H9 (cell line): ENCODE measurements around the gene FARS2. TPM values are rescaled to one million over a fixed set of nuclear protein-coding genes. Genes with fewer than 3 reads are reported as not detected.

Experiments used
- DNase-seq: peaks from one replicate; pipeline ENCODE4 v3.0.0-alpha.2; 2017
- H2AFZ ChIP-seq: one replicate; pipeline ENCODE4 v1.6.1; 2013; ENCODE audit warnings: mild to moderate bottlenecking, low read length, control low read depth, moderate library complexity
- H2AK5ac ChIP-seq: 2 replicates; pipeline ENCODE4 v1.6.1; 2013; ENCODE audit warnings: low read length, control low read depth, mixed read lengths; ENCODE audit not compliant: insufficient read length
- H2BK120ac ChIP-seq: one replicate; pipeline ENCODE4 v1.6.1; 2013; ENCODE audit warnings: low read depth, mild to moderate bottlenecking, low read length, control low read depth, inconsistent platforms; ENCODE audit not compliant: poor library complexity, severe bottlenecking
- H2BK12ac ChIP-seq: 2 replicates; pipeline ENCODE4 v1.6.1; 2013; ENCODE audit warnings: low read length, control low read depth, mixed read lengths, low read depth; ENCODE audit not compliant: insufficient read length
- H2BK15ac ChIP-seq: 2 replicates; pipeline ENCODE4 v1.6.1; 2013; ENCODE audit warnings: low read depth, low read length, control low read depth
- H2BK20ac ChIP-seq: one replicate; pipeline ENCODE4 v1.6.1; 2013; ENCODE audit warnings: low read depth, mild to moderate bottlenecking, low read length, control low read depth, inconsistent platforms; ENCODE audit not compliant: poor library complexity, severe bottlenecking
- H2BK5ac ChIP-seq: 2 replicates; pipeline ENCODE4 v1.6.1; 2013; ENCODE audit warnings: low read length, control low read depth, mixed read lengths; ENCODE audit not compliant: insufficient read length
- H3K14ac ChIP-seq: 2 replicates; pipeline ENCODE4 v1.6.1; 2013; ENCODE audit warnings: low read length, control low read depth; ENCODE audit not compliant: insufficient read depth
- H3K18ac ChIP-seq: 2 replicates; pipeline ENCODE4 v1.6.1; 2013; ENCODE audit warnings: low read depth, mild to moderate bottlenecking, mixed read lengths, low read length, control low read depth; ENCODE audit not compliant: insufficient read length
- H3K23ac ChIP-seq: 2 replicates; pipeline ENCODE4 v1.6.1; 2013; ENCODE audit warnings: low read length, control low read depth, mixed read lengths, low read depth; ENCODE audit not compliant: insufficient read length
- H3K23me2 ChIP-seq: 2 replicates; pipeline ENCODE4 v1.6.1; 2013; ENCODE audit warnings: low read depth, mild to moderate bottlenecking, mixed read lengths, low read length, control low read depth; ENCODE audit not compliant: insufficient read length, poor library complexity, severe bottlenecking
- H3K27ac ChIP-seq: 2 replicates; pipeline ENCODE4 v1.5.1; 2013; ENCODE audit warnings: low read length, control low read depth, mixed read lengths, low read depth; ENCODE audit not compliant: insufficient read length
- H3K27me3 ChIP-seq: 2 replicates; pipeline ENCODE4 v1.6.1; 2013; ENCODE audit warnings: low read length, control low read depth, inconsistent platforms; ENCODE audit not compliant: insufficient read depth
- H3K4ac ChIP-seq: 2 replicates; pipeline ENCODE4 v1.6.1; 2013; ENCODE audit warnings: low read depth, mild to moderate bottlenecking, control low read depth, inconsistent platforms, low read length, moderate library complexity
- H3K4me1 ChIP-seq: 2 replicates; pipeline ENCODE4 v1.6.1; 2013; ENCODE audit warnings: low read length, control low read depth, inconsistent platforms; ENCODE audit not compliant: insufficient read depth
- H3K4me2 ChIP-seq: 2 replicates; pipeline ENCODE4 v1.6.1; 2013; ENCODE audit warnings: low read length, control low read depth, mixed read lengths; ENCODE audit not compliant: insufficient read length, insufficient read depth
- H3K56ac ChIP-seq: 2 replicates; pipeline ENCODE4 v1.6.1; 2013; ENCODE audit warnings: low read depth, mild to moderate bottlenecking, mixed read lengths, low read length, control low read depth; ENCODE audit not compliant: insufficient read length
- H3K79me1 ChIP-seq: 2 replicates; pipeline ENCODE4 v1.6.1; 2013; ENCODE audit warnings: low read depth, mild to moderate bottlenecking, moderate library complexity, low read length, control low read depth, inconsistent platforms; ENCODE audit not compliant: insufficient read depth, poor library complexity, severe bottlenecking
- H3K79me2 ChIP-seq: 2 replicates; pipeline ENCODE4 v1.6.1; 2013; ENCODE audit warnings: low read length, control low read depth, inconsistent platforms; ENCODE audit not compliant: insufficient read depth
- H3K9ac ChIP-seq: 2 replicates; pipeline ENCODE4 v1.6.1; 2013; ENCODE audit warnings: low read length, control low read depth, mixed read lengths; ENCODE audit not compliant: insufficient read length; ENCODE audit errors: extremely low read depth
- H3K9me3 ChIP-seq: one replicate; pipeline ENCODE4 v1.6.1; 2013; ENCODE audit warnings: low read depth, low read length, inconsistent platforms; ENCODE audit not compliant: control insufficient read depth
- H3T11ph ChIP-seq: one replicate; pipeline ENCODE4 v1.6.1; 2013; ENCODE audit warnings: mild to moderate bottlenecking, low read length, control low read depth, inconsistent platforms
- H4K20me1 ChIP-seq: one replicate; pipeline ENCODE4 v1.6.1; 2013; ENCODE audit not compliant: control insufficient read depth, insufficient read length, insufficient read depth
- H4K5ac ChIP-seq: 2 replicates; pipeline ENCODE4 v1.6.1; 2013; ENCODE audit warnings: low read depth, mild to moderate bottlenecking, mixed read lengths, low read length, control low read depth; ENCODE audit not compliant: insufficient read length
- H4K8ac ChIP-seq: replicated peaks from 2 replicates; pipeline ENCODE4 v1.6.1; 2013; ENCODE audit warnings: low read length, control low read depth, mixed read lengths, low read depth; ENCODE audit not compliant: insufficient read length
- H4K91ac ChIP-seq: 2 replicates; pipeline ENCODE4 v1.6.1; 2013; ENCODE audit warnings: low read depth, mild to moderate bottlenecking, moderate library complexity, mixed read lengths, low read length, control low read depth; ENCODE audit not compliant: insufficient read length
- H3K27ac Mint-ChIP-seq, 3 experiments: 2 replicates in 2 of 3; 3 replicates in 1 of 3; pipeline ENCODE4 v1.8.0; 2020 to 2021; ENCODE audit warnings: mixed read lengths in 3 of 3, mild to moderate bottlenecking in 1 of 3, moderate library complexity in 1 of 3
- H3K27me3 Mint-ChIP-seq: 2 replicates; pipeline ENCODE4 v1.8.0; 2021; ENCODE audit warnings: low read depth, mild to moderate bottlenecking, moderate library complexity, mixed read lengths
- H3K36me3 Mint-ChIP-seq, 3 experiments: 2 replicates in 2 of 3; 3 replicates in 1 of 3; pipeline ENCODE4 v1.8.0; 2020 to 2021; ENCODE audit warnings: low read depth in 3 of 3, mixed read lengths in 3 of 3; ENCODE audit not compliant: insufficient read depth in 1 of 3
- H3K4me1 Mint-ChIP-seq, 2 experiments: 2 replicates each; pipeline ENCODE4 v1.8.0; 2020; ENCODE audit warnings: mixed read lengths in 2 of 2
- H3K4me3 Mint-ChIP-seq, 2 experiments: 2 replicates in 1 of 2; 3 replicates in 1 of 2; pipeline ENCODE4 v1.8.0; 2020 to 2021; ENCODE audit warnings: mild to moderate bottlenecking in 2 of 2, mixed read lengths in 2 of 2, moderate library complexity in 1 of 2
- H3K9me3 Mint-ChIP-seq, 2 experiments: 2 replicates in 1 of 2; 3 replicates in 1 of 2; pipeline ENCODE4 v1.8.0; 2020; ENCODE audit warnings: mild to moderate bottlenecking in 2 of 2, mixed read lengths in 2 of 2, moderate library complexity in 1 of 2
- WGBS: extraction: QIAGEN DNeasy Blood & Tissue Kit; methylation state at CpG from one replicate; pipeline ENCODE4 v1.1.7; 2013; ENCODE audit warnings: missing lambda C conversion rate, low lambda C conversion rate, mixed read lengths; ENCODE audit not compliant: insufficient read length; ENCODE audit errors: extremely low coverage; 5-methylcytosine and 5-hydroxymethylcytosine counted together
- total RNA-seq: library from RNA; stranded (reverse); gene quantifications from 2 replicates; pipeline ENCODE4 v1.2.1, GENCODE V29; 2021
- TF ChIP-seq, protein P1 (sequence below): fragments of 200-600 bp; sonication (generic); conservative IDR thresholded peaks from 3 replicates; pipeline ENCODE4 v1.8.0; 2021; ENCODE audit warnings: antibody characterized with exemption, mild to moderate bottlenecking

Gene FARS2
- total RNA-seq, 1 experiment from 2014 or later = 8.5 TPM

DNA sequence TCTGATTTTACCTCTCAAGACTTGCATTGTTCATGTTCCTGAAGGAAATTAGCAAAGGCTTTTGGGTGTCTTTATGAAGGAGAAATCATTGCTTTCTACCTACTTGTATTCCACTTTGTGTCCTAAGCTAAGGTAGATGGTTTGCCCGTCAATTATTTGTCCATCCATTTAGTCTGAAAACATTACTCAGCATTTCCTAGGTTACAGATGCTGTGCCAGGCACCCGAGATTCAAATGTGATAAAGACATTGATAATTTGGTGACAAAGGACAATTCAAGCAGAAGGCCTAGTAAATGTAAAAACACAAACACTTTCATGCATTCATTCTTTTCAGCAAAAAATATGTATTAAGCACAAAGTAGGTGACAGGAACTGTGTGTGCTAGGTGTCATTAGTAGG is 251.1 kb downstream of the FARS2 start:
- Histone ChIP-seq H3T11ph (no peak overlapping the region), H3K4ac (no peak overlapping the region), H2BK5ac (no peak overlapping the region), H3K4me1 (peaks cover 2% of the 10 kb centered on the region; the same call in 1 of the 2 replicates), H2BK15ac (no peak overlapping the region), H2BK12ac (no peak overlapping the region), H3K9ac (no peak overlapping the region), H2AFZ (no peak overlapping the region), H2BK120ac (no peak overlapping the region), H3K27ac (no peak overlapping the region), H3K79me2 (no peaks in the 10 kb centered on the region), H3K56ac (no peak overlapping the region), H3K14ac (no peak overlapping the region), H4K91ac (no peak overlapping the region), H3K23ac (no peak overlapping the region), H3K4me2 (no peak overlapping the region), H3K27me3 (no peaks in the 10 kb centered on the region), H3K9me3 (no peaks in the 10 kb centered on the region), H4K8ac (no peak overlapping the region), H2AK5ac (no peak overlapping the region), H3K79me1 (no peaks in the 10 kb centered on the region), H3K23me2 (no peaks in the 10 kb centered on the region), H3K18ac (no peak overlapping the region), H2BK20ac (no peak overlapping the region), H4K5ac (no peak overlapping the region), H4K20me1 (no peaks in the 10 kb centered on the region)
- WGBS = no CpG with 5 or more reads among the region's 2 CpGs
- H3K9me3 Mint-ChIP-seq = no peaks in the 10 kb centered on the region
- no peak overlapping the region for H3K4me3 Mint-ChIP-seq
- no peaks in the 10 kb centered on the region for H3K27me3 Mint-ChIP-seq
- no peak for DNase-seq
- TF ChIP-seq, protein P1, sequence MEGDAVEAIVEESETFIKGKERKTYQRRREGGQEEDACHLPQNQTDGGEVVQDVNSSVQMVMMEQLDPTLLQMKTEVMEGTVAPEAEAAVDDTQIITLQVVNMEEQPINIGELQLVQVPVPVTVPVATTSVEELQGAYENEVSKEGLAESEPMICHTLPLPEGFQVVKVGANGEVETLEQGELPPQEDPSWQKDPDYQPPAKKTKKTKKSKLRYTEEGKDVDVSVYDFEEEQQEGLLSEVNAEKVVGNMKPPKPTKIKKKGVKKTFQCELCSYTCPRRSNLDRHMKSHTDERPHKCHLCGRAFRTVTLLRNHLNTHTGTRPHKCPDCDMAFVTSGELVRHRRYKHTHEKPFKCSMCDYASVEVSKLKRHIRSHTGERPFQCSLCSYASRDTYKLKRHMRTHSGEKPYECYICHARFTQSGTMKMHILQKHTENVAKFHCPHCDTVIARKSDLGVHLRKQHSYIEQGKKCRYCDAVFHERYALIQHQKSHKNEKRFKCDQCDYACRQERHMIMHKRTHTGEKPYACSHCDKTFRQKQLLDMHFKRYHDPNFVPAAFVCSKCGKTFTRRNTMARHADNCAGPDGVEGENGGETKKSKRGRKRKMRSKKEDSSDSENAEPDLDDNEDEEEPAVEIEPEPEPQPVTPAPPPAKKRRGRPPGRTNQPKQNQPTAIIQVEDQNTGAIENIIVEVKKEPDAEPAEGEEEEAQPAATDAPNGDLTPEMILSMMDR = no peak
- no peaks in the 10 kb centered on the region; a peak in 1 of 7 replicates for H3K36me3 Mint-ChIP-seq
- peaks cover 17 to 30% of the 10 kb centered on the region in 2 experiments for H3K4me1 Mint-ChIP-seq
- no peak overlapping the region for H3K27ac Mint-ChIP-seq
